ENCODE measurements around the gene GMNC.
"Not testable (repeated sequence)": the region's sequence is repeated elsewhere in the genome, so short reads cannot be mapped to it uniquely, and the experiment has no call there.

GMNC gene

GRCh38 chr3:190862209-190863118 lies at the start of gene GMNC:
TSS of gene GMNC (minus strand) at chr3:190862694. CDS start at chr3:190862615, 79 bp downstream.
- no peak for DNase-seq (ENCODE audit: low read depth)

- DNase-seq (ENCODE audit: low read depth) = no peak
Observed at GRCh38 chr3:190911382-190911781, 48.9 kb upstream of the GMNC start.

- no peak for DNase-seq (ENCODE audit: low read depth)
Observed at GRCh38 chr3:190909908-190910307, 47.4 kb upstream of the GMNC start.

- no peak for DNase-seq (ENCODE audit: low read depth)
Observed at GRCh38 chr3:190903156-190903555, 40.7 kb upstream of the GMNC start.

GRCh38 chr3:190902292-190902691 lies 39.8 kb upstream of the GMNC start:
- DNase-seq (ENCODE audit: low read depth) = no peak

GRCh38 chr3:190892395-190892902 lies 30.0 kb upstream of the GMNC start:
- DNase-seq (ENCODE audit: low read depth) = no peak

GRCh38 chr3:190886945-190887344 lies 24.5 kb upstream of the GMNC start:
- no peak for DNase-seq (ENCODE audit: low read depth)

GRCh38 chr3:190883973-190884832 lies 21.7 kb upstream of the GMNC start:
- DNase-seq (ENCODE audit: low read depth) = no peak

- no peak for DNase-seq (ENCODE audit: low read depth)
Observed at GRCh38 chr3:190883141-190883540, 20.6 kb upstream of the GMNC start.

- DNase-seq (ENCODE audit: low read depth) = no peak
Observed at GRCh38 chr3:190877925-190878324, 15.4 kb upstream of the GMNC start.

GRCh38 chr3:190876433-190876832 lies 13.9 kb upstream of the GMNC start:
- not testable (repeated sequence) for DNase-seq (ENCODE audit: low read depth)

GRCh38 chr3:190875061-190875460 lies 12.6 kb upstream of the GMNC start:
- not testable (repeated sequence) for DNase-seq (ENCODE audit: low read depth)

GRCh38 chr3:190870127-190870526 lies 7.6 kb upstream of the GMNC start:
- no peak for DNase-seq (ENCODE audit: low read depth)

- no peak for DNase-seq (ENCODE audit: low read depth)
Observed at GRCh38 chr3:190867071-190867470, 4.6 kb upstream of the GMNC start.

- DNase-seq (ENCODE audit: low read depth) = no peak
Observed at GRCh38 chr3:190865828-190866227, 3.3 kb upstream of the GMNC start.

GRCh38 chr3:190865419-190865818 lies 2.9 kb upstream of the GMNC start:
- no peak for DNase-seq (ENCODE audit: low read depth)

GRCh38 chr3:190864002-190864401 lies 1.5 kb upstream of the GMNC start:
- DNase-seq (ENCODE audit: low read depth) = no peak

GRCh38 chr3:190863119-190863465 lies 598 bp upstream of the GMNC start:
- no peak for DNase-seq (ENCODE audit: low read depth)

GRCh38 chr3:190860521-190860920 lies 2.0 kb downstream of the GMNC start:
- DNase-seq (ENCODE audit: low read depth) = no peak

- no peak for DNase-seq (ENCODE audit: low read depth)
Observed at GRCh38 chr3:190855151-190855550, 7.3 kb downstream of the GMNC start.

GRCh38 chr3:190854062-190854461 lies 8.4 kb downstream of the GMNC start:
- no peak for DNase-seq (ENCODE audit: low read depth)

GRCh38 chr3:190853464-190853863 lies 9.0 kb downstream of the GMNC start:
- no peak for DNase-seq (ENCODE audit: low read depth)

GRCh38 chr3:190849607-190850006 lies 12.9 kb downstream of the GMNC start:
- no peak for DNase-seq (ENCODE audit: low read depth)
